SU-DHL-6 (cell line): ENCODE measurements around the gene PSORS1C1.

Experiments used
- EZH2phosphoT487 ChIP-seq: fragments of 200-600 bp; sonication (generic), shearing (Covaris generic); conservative IDR thresholded peaks from 2 replicates; pipeline ENCODE4 v1.6.1; 2018; ENCODE audit warnings: mild to moderate bottlenecking, antibody characterized with exemption, low read length, moderate library complexity, mixed read lengths
- TF ChIP-seq, protein P1 (sequence below): fragments of 200-600 bp; sonication (generic); IDR thresholded peaks from one replicate; pipeline ENCODE4 v1.5.1; 2017; ENCODE audit warnings: antibody characterized with exemption, mild to moderate bottlenecking, low read length, moderate library complexity; ENCODE audit not compliant: insufficient read depth, poor library complexity, severe bottlenecking

DNA sequence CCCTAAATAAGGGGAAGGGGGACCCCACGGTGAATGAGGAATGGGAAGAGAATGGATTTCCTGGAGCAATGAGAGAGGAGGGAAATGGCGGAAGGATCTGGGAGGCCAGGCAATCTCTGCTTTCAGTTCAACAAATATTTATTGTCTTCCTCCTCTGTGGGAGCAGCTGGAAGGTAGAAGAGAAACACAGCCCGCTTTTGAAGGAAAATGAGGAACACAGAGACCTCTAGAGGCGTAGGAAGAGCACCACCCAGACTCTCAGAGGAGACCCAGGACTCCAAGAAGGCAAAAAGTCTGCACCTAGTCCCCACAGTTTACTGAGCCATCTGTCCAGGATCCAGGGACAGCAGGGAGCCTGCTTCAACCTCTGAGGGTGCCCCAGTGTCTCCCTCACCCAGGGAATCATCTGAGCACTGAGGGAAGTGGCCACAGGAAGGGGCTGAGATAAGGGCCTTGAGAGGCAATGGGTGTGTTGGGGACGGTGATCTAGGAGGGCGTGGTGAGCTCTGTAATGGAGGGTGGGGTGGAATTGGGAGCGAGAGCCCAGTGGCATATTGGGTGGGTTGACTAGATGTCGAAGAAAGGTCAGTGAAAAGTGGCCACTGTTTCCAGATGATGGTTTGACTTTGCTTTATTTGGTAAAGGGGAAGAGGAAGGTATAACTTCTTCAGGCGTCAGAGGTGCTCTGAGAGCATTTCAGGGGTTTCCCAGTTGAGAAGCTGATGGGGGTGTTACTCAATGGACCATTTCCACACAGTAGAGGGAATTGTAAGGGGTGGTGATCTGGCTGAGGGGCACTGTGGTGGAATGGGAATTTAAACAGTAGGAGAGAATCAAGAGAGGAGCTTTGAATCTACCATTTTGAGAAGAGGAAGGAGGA, 610 bp downstream of the PSORS1C1 start:
- no peak for TF ChIP-seq EZH2phosphoT487
- TF ChIP-seq, protein P1, sequence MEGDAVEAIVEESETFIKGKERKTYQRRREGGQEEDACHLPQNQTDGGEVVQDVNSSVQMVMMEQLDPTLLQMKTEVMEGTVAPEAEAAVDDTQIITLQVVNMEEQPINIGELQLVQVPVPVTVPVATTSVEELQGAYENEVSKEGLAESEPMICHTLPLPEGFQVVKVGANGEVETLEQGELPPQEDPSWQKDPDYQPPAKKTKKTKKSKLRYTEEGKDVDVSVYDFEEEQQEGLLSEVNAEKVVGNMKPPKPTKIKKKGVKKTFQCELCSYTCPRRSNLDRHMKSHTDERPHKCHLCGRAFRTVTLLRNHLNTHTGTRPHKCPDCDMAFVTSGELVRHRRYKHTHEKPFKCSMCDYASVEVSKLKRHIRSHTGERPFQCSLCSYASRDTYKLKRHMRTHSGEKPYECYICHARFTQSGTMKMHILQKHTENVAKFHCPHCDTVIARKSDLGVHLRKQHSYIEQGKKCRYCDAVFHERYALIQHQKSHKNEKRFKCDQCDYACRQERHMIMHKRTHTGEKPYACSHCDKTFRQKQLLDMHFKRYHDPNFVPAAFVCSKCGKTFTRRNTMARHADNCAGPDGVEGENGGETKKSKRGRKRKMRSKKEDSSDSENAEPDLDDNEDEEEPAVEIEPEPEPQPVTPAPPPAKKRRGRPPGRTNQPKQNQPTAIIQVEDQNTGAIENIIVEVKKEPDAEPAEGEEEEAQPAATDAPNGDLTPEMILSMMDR: no peak
